ENCODE results near the gene TBL1X. TPM values are rescaled to one million over a fixed set of nuclear protein-coding genes. Genes with fewer than 3 reads are reported as not detected.

The TBL1X gene
- 28.7 and 29.9 TPM in 2 replicates for total RNA-seq
- 21.8 and 28.8 TPM in 2 replicates for polyA plus RNA-seq

- Histone ChIP-seq H3K9me3 (ENCODE audit: low read depth) (no peaks in the 10 kb centered on the region), H3K4me1 (ENCODE audit: low read depth) (peaks cover 28% of the 10 kb centered on the region), H3K27me3 (no peaks in the 10 kb centered on the region), H3K27ac (peak within 1 kb of the TSS; percentile 83), H3K36me3 (no peaks in the 10 kb centered on the region), H3K4me3 (peak within 1 kb of the TSS; percentile 99)
- peak; percentile 58 to 82 for DNase-seq (ENCODE audit: low read depth in 1 of 2, low spot score in 1 of 2)
- TF ChIP-seq CTCF (IDR thresholded peaks at IDR 0.05; ENCODE audit: low read depth, low read length): no peak
Measured at GRCh38 chrX:9464435-9465371, at the start of gene TBL1X. Gene TBL1X, plus strand, starts transcription at chrX:9465058. Its CDS starts 188,529 bp downstream, at chrX:9653587.

- Histone ChIP-seq H3K4me1 (ENCODE audit: low read depth) (no peaks in the 10 kb centered on the region), H3K27me3 (no peaks in the 10 kb centered on the region), H3K4me3 (no peak overlapping the region), H3K27ac (no peak overlapping the region), H3K9me3 (ENCODE audit: low read depth) (no peaks in the 10 kb centered on the region), H3K36me3 (no peaks in the 10 kb centered on the region)
- DNase-seq (ENCODE audit: low read depth in 1 of 2, low spot score in 1 of 2): peak in 1 of 2 donors; percentile 78
- no peak for TF ChIP-seq CTCF (IDR thresholded peaks at IDR 0.05; ENCODE audit: low read depth, low read length)
Measured at GRCh38 chrX:9416562-9417348, 48.1 kb upstream of the TBL1X start.

DNA sequence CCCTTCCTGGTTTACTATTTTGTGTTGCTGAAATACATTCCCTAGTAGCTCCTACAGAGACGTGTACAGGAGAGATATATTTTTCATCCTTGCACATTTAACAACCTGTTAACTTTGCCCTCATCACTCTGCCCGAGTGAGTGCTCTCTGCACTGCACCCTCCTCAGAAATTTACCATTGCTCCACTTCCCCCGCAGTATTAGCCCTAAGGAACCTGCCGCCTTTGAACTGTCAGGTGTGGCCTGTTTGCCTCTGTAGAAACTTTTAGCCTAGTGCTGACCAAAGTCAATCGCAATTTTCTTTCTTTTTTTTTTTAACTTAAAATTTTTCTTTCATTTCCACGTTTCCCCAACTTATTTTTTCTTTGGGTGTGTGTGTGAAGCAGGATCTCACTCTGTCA, 46.6 kb upstream of the TBL1X start:
- Histone ChIP-seq H3K27me3 (no peaks in the 10 kb centered on the region), H3K4me1 (ENCODE audit: low read depth) (no peaks in the 10 kb centered on the region), H3K9me3 (ENCODE audit: low read depth) (no peaks in the 10 kb centered on the region), H3K36me3 (no peaks in the 10 kb centered on the region), H3K4me3 (no peak overlapping the region), H3K27ac (no peak overlapping the region)
- TF ChIP-seq CTCF (IDR thresholded peaks at IDR 0.05; ENCODE audit: low read depth, low read length): no peak
- no peak for DNase-seq (ENCODE audit: low read depth in 1 of 2, low spot score in 1 of 2)

DNA sequence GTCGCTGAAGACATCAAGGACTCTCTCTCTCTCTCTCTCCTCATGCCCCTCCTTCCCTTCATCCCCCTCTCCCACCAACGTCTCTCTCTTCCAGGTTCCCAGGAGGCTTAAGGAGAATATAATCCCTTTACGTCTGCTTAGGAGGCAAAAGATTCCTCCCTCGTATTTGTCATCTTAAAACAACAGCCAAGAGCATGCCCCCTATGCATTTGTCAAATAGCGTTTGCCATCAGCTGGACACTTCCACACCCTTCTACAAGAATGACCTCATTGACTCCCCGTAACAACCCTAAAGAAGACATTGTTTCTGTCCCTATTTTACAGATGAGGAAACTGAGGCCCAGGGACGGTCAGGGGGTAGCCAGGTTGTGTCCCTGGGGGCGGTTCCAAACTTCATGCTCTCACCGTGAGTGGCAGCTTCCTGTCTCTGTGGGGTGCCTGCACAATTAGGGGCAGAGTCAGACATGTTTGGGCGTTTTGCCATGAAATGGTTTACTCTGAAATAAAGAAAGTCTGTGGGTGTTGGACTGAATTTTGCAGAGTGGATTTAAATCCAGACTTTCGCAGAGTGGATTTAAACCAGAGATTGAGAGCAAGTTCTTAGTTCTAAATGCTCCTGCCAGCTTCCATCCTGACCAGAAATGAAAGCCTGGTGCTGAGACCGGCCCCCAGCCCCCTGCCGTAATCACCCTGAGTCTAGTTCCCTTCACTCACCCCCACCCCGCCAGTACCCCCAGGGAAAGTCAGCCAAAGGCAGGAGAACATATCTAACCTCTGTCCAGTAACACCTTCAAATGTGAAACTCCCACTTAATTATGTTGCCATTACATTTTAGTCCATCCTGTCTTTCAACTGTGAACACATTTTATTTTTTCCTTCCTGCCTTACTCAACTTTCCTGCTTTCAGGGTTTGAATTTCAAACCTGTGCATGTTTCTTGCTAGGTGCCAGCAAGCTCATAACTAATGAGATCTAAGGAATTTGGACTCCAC, 44.3 kb upstream of the TBL1X start:
- H3K27ac ChIP-seq: no peak overlapping the region
- no peaks in the 10 kb centered on the region for H3K9me3 ChIP-seq (ENCODE audit: low read depth)
- no peak overlapping the region for H3K4me3 ChIP-seq
- H3K27me3 ChIP-seq: no peaks in the 10 kb centered on the region
- no peaks in the 10 kb centered on the region for H3K36me3 ChIP-seq
- no peak for TF ChIP-seq CTCF (IDR thresholded peaks at IDR 0.05; ENCODE audit: low read depth, low read length)
- DNase-seq (ENCODE audit: low read depth in 1 of 2, low spot score in 1 of 2): peak in 1 of 2 donors; percentile 17
- H3K4me1 ChIP-seq (ENCODE audit: low read depth): no peaks in the 10 kb centered on the region

DNA sequence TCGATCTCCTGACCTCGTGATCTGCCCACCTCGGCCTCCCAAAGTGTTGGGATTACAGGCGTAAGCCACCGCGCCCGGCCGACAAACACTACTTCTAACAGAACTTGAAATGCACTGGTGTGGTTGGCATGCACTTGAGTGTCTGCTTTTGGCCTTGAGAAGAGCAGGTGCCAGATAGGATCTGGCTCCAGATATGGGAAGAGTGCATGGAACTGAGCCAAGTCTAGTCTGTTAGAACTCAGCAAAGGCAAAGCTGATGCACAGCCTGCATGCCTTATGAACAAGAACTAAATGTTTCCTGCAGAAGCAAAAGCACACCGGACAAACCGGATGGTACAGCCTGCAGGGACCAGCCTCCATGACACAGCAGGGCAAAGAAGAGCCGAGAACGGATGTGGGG, 35.1 kb upstream of the TBL1X start:
- Histone ChIP-seq H3K27me3 (no peaks in the 10 kb centered on the region), H3K27ac (no peak overlapping the region), H3K9me3 (ENCODE audit: low read depth) (no peaks in the 10 kb centered on the region), H3K4me3 (no peak overlapping the region), H3K4me1 (ENCODE audit: low read depth) (no peaks in the 10 kb centered on the region), H3K36me3 (no peaks in the 10 kb centered on the region)
- DNase-seq (ENCODE audit: low read depth in 1 of 2, low spot score in 1 of 2): no peak
- TF ChIP-seq CTCF (IDR thresholded peaks at IDR 0.05; ENCODE audit: low read depth, low read length): no peak

All from cardiac muscle cell (in vitro differentiated cells and primary cell).